Occipital lobe (tissue), 2 donors: ENCODE data around the gene TACC3. TPM values are rescaled to one million over a fixed set of nuclear protein-coding genes. Genes with fewer than 3 reads are reported as not detected.

ENCODE experiments used
- DNase-seq: peaks from one replicate; lab custom pipeline; 2025; lab: John Stamatoyannopoulos, UW
- total RNA-seq: library from RNA; depleted of rRNA; stranded (reverse); fragments of >200 nt; gene quantifications from one replicate; pipeline ENCODE4 v1.2.3, GENCODE V29; 2014

The TACC3 gene
- total RNA-seq, 1 donor from 2014 or later = 1.6 TPM

GRCh38 chr4:1722551-1723118 is 1.3 kb downstream of the TACC3 start:
- no peak for DNase-seq

GRCh38 chr4:1723131-1723801 is 1.9 kb downstream of the TACC3 start:
- no peak for DNase-seq

- no peak for DNase-seq
Measured at GRCh38 chr4:1725521-1725920, 4.2 kb downstream of the TACC3 start.

- peak; percentile 77 for DNase-seq
Measured at GRCh38 chr4:1726146-1726934, 5.0 kb downstream of the TACC3 start.

GRCh38 chr4:1727117-1728031 is 6.1 kb downstream of the TACC3 start:
- no peak for DNase-seq

- DNase-seq = no peak
Measured at GRCh38 chr4:1728061-1728980, 7.0 kb downstream of the TACC3 start.

GRCh38 chr4:1730532-1731135 is 9.3 kb downstream of the TACC3 start:
- no peak for DNase-seq

- DNase-seq = no peak
Measured at GRCh38 chr4:1731180-1731579, 9.9 kb downstream of the TACC3 start.

- DNase-seq = no peak
Measured at GRCh38 chr4:1732911-1733310, 11.6 kb downstream of the TACC3 start.

GRCh38 chr4:1735215-1735614 is 13.9 kb downstream of the TACC3 start:
- DNase-seq = no peak

GRCh38 chr4:1736812-1737211 is 15.5 kb downstream of the TACC3 start:
- no peak for DNase-seq

GRCh38 chr4:1737666-1738065 is 16.3 kb downstream of the TACC3 start:
- no peak for DNase-seq

GRCh38 chr4:1738410-1738809 is 17.1 kb downstream of the TACC3 start:
- no peak for DNase-seq

- no peak for DNase-seq
Measured at GRCh38 chr4:1739358-1739757, 18.0 kb downstream of the TACC3 start.

GRCh38 chr4:1740021-1740545 is 18.8 kb downstream of the TACC3 start:
- DNase-seq = no peak

GRCh38 chr4:1741208-1741607 is 19.9 kb downstream of the TACC3 start:
- no peak for DNase-seq

- no peak for DNase-seq
Measured at GRCh38 chr4:1743551-1743950, 22.2 kb downstream of the TACC3 start.

- DNase-seq = no peak
Measured at GRCh38 chr4:1743975-1744374, 22.7 kb downstream of the TACC3 start.

GRCh38 chr4:1744552-1744951 is 23.2 kb downstream of the TACC3 start:
- no peak for DNase-seq

- no peak for DNase-seq
Measured at GRCh38 chr4:1745165-1745564, 23.8 kb downstream of the TACC3 start.
